ACHN (cell line): ENCODE results near the gene MBNL3.

Experiments used
- DNase-seq: peaks from one replicate; pipeline ENCODE4 v3.0.0-alpha.2; 2015
- in situ Hi-C: cut with HindIII; loops from 2 replicates; pipeline ENCODE4 v1.10.0; 2017; ENCODE audit warnings: low sequenced_read_pairs, low pct_ligation_motif_present, low pct_unique_long_range_greater_than_20kb

The MBNL3 gene, protein sequence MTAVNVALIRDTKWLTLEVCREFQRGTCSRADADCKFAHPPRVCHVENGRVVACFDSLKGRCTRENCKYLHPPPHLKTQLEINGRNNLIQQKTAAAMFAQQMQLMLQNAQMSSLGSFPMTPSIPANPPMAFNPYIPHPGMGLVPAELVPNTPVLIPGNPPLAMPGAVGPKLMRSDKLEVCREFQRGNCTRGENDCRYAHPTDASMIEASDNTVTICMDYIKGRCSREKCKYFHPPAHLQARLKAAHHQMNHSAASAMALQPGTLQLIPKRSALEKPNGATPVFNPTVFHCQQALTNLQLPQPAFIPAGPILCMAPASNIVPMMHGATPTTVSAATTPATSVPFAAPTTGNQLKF

DNA sequence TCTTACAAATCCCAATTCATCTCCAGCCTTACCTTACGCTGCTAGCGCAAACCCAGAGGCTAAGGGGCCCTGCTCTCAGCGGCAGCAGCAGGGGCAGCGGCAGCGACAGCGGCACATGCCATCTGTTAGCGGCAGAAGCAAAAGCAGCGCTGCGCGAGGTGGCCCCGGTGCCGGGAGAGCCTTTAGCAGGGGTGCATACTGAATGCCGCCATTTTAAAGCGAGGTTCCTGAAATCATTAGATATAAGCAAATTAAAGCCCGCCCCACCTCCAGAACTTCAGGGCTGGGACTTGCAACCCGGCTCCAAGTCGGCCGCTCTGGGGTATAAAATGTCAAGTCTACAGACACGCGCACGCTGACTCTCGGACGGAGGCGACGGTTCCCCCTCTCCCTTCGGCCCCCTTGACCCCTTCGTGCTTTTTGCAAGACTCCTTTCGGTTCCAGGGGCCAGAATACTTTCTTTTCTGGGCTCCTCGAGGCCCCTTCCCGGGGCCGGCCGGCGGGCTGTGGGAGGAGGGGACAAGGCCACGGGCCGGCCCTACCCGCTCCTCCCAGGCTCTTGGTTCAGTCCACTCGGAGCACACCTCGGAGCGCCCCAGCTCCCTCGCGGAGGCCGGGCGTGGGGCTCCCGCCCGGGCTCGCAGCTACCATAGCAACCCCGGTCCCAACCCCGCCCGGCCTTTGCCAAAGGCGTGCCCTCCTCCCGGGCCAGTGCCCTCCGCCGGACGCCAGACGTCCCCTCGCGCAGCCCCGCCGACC lies at the start of gene MBNL3:
Gene MBNL3 (minus strand): TSS at position 220 of the 759 bp plus-strand sequence. CDS start 49,427 bp downstream, outside the sequence.
- in situ Hi-C loops = no loop called here
- DNase-seq = peak; percentile 48

DNA sequence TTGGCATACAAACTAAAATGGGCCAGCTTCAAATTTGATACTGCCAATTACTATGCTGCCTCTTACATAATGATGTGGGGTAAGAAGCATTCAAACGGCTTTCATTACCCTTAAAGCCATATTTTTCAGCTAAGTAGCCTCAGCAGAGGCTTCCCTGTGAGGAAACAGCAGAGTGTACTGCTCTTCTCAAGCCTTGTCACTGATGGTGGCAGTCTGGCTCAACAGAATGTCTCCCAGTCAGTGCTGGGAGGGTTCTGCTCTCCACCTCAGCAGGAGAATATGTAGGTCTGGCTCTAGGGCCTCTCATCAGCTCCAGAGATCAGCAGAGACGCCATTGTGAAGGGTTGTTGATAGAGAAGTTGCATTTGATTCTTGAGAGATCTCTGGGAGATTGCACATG lies 44.6 kb upstream of the MBNL3 start:
- in situ Hi-C loops = no loop called here
- DNase-seq = no peak

DNA sequence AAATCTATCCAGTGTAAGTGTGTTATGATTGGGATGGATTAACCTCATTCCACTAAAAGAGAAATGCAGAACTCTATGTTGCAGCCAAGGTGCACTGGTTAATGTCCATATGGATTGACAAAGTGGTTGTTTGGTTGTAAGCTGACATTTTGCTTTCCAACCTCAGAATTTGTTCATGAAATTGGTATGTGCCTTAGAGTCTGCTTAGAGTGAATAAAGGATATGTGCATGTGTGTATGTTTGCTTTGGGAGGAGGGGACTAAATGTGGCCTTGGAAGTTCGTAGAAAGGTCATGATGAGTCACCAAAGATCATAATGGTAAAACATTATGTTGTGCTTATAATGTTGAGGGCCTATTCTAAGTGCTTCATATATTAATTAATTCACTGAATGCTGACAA lies 44.1 kb upstream of the MBNL3 start:
- DNase-seq = no peak
- in situ Hi-C loops = no loop called here

DNA sequence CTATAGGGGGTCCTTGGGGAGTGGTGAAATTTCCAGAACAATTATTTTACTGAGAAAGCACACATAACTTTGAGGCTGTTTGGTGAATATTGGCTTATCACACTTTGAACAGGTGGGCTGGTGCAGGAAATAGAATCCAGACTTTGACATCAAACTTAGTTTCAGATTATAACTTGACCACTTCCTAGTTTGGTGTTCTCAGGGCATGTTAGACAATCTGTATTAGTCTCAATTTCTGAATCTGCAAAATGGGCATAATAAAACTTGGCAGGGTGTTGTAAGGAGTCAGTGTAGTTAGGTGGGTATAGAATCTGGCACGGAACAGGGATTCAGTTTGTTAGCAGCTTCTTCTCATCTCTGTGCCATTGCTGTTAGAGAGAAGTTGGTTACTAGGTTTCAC lies 43.3 kb upstream of the MBNL3 start:
- in situ Hi-C loops = no loop called here
- no peak for DNase-seq

DNA sequence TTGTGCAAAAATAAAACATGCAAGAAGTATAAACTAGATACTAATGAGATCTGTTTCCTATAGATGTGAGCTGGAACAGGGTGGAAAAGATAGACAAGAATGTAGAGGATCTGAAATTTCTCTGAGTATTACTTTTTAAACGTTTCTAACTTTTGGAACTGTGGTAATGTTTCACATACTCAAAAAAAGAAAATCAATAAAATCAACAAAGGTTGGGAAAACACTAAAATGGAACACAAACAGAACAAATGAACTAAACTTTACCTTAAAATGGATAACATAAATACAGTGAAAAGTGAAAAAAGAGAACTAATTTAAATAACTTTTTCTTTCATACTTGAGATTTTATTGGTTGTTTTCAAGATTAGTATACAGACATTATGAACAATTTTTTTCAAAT lies 32.0 kb upstream of the MBNL3 start:
- DNase-seq = no peak
- in situ Hi-C loops = no loop called here

DNA sequence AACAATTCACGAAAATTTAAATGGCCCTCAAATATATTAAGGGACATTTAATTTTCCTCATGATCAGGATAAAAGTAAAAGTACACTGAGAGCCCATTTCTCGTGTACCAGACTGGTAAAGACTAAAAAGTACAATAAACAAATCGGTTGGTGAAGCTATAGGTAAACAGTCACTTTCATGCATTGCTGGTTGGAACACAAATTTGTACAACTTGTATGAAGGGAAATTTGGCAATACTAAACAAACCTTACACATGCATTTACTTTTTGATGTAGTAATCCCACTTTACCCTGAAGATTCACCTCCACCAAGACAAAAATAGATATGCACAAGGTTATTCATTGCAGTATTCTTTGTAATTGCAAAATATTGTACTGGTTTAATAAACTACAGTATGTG lies 31.4 kb upstream of the MBNL3 start:
- in situ Hi-C loops = no loop called here
- DNase-seq = no peak

DNA sequence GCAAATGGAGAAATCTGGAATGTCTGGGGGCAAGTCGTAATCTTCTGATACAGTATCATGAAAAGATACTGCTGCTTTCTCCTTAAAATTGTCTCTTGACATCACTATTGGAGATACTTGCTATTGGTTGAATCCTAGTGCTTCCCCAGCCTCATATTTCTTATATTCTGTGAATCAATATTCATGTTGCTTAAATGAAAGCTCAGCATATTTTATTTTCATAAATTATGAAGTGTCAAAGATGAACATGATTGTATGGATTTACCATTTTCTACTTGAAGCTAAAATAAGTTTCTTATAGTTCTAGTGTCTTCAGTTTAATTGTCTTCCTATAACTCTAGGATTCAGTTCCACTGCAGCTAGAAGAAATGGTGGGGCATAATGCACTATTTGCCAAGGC lies 29.6 kb upstream of the MBNL3 start:
- in situ Hi-C loops = no loop called here
- DNase-seq = no peak

DNA sequence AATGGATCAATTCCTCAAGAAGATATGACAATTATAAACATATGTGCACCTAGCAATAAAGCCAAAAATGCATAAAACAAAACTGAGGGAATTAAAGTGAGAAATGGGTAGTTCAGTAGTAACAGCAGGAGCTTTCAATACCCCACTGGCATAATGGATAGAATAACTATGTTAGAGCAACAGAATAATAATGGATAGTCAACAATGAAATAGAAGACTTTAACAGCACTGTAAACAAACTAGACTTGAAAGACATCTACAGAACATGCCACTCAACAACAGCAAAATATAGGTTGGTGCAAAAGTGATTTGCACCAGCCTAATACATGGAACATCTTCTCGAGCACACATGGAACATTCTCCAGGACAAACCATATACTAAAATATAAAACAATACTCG lies 20.0 kb upstream of the MBNL3 start:
- no peak for DNase-seq
- in situ Hi-C loops = no loop called here

DNA sequence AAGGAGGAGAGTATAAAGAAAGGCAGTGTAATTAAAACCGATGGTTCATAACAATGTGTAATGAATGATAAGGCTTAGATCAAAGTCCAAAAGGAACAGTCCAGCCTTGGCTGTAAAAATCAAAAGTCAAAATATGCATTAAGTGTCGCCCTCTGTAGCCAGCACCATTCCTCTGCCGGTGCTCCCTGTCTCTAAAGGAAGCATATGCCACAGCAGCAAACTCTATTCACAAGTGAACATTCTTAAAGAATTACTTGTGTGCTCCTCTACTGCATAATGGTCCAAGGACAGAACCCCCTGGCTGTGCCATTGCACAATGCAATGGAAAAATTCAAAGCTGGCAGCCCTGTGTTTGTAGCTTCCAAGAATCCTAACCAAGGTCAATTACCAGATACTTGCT lies 16.3 kb upstream of the MBNL3 start:
- in situ Hi-C loops = no loop called here
- DNase-seq = no peak

DNA sequence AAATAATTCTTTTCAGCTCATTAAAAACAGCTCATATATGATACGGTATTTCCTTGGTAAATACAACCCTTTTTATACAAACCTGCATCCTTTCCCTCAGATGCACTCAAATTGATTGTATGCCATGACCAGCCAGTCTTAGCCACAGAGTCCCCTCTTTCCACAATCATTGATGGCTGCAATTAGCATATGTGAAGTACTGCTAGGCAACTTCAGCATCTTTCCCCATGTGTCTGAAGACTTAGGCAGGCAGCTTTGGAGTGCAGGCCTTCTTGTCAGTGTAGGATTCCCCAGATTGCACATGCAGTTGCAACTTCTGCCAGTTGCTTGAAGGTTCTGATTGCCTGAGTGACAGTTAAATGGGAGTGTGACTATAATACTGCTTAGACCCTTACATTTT lies 15.6 kb upstream of the MBNL3 start:
- in situ Hi-C loops = no loop called here
- no peak for DNase-seq

DNA sequence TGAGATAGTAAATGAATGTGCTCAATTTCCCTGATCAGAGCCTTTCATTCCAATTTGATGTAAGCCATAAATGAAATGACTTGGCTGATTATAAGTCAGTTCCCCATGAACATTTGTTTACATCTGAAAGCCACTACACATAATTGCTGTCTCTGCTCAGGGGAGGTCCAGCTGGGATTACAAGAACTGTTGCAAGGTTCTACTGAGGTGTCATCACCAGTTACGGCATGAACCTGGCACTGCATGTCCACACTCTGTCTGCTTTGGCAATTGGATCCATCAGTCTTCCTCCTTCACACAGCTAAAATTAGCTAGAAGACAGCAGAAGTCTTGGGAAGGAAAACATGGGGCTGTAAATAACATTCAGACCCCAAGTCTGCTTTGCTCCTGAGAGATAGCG lies 12.8 kb upstream of the MBNL3 start:
- in situ Hi-C loops = no loop called here
- no peak for DNase-seq

DNA sequence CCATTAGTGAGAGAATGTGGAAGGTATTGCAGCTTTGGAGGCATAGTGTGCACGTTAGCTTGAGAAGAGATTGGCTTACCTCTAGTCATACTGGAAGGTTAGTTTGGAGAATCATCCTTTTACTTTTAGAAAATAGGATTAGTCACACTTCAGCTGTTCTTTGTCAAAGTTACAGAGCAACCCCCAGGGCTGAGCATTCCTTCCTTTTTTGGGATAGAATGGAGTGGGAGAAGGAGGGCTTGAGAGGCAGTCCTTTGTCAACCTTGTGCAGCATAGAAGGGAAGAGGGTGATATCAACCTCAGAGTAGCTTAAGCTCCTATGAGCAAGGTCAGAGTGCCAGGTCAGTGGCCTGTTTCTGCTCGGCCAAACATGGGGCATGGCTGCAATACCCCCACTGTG lies 8.6 kb upstream of the MBNL3 start:
- in situ Hi-C loops = no loop called here
- DNase-seq = no peak

DNA sequence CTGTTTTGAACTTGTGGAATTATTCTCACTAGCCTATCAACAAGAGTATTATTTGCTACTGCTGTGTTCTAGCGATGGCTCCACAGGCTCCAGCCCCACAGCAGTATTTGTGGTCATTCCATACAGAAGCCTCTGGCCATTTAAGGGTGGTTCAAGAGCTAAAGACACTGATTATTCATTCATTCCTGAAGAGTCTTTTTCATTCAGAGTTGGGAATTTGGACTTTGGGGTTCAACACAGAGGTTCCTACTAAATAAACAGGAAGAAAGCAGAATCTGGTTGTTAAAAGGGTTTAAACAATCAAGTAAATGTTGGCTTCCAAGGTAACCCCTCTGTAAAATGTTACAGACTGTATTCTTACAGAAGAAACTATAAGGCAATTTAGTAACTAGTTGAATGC lies 4.3 kb upstream of the MBNL3 start:
- in situ Hi-C loops = no loop called here
- no peak for DNase-seq

DNA sequence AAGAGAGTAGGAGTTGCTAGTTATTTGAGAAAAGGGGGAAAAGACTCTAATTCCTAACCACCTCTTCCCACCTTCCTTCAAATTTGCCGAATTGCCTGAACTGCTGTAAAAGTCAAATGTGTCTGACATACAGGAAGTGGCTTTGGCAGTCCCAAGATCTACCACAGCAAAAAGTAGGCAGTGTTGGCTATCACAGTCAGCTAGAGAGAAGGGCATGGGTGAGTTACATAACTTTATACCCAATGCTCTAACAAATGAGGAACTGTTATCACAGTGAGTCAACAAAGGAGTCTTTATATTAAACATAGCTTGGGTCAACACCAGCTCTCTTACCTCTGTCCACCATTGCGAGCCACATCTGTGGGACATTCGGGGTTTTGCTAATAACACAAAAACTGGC lies 2.4 kb upstream of the MBNL3 start:
- peak; percentile 18 for DNase-seq
- in situ Hi-C loops = no loop called here

DNA sequence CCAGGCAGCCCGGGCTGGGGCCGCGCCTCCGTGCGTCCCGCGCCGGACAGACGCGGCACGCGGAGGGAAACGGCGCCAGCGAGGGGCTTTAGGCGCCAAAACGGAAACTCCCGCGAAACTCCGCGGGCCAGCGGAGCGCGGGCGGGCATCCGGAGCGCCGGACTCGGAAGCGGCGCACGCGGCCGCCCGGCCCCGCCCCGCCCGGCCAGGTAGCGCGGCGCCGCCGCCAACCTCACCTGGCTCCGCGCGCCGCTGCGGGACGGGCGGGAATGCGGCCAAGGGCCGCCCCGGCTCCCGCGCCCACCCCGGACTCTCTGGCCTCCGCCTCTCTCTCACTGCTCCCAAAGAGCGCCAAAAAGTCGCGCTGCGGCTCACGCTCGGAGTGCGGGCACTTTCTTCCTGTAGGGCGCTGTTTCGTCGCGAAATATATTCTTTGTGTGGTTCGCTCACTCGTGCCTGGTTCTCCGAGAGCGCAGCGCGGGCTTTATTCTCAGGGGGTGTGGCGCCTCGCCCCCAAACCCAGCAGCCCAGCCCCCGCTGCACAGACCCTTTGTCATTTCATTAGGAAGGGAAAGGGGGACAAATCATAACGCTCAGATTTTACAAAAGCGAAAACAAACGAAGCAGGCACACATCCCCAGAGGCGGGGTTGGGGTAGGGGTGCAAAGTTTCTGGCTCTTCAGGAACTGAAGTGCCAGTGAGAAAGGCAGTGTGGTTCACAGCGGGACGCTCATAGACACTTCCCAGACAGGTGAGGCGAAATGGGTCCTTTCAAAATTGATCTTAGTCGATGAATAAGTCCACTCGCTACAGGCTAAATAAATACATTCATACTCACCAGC lies 961 bp upstream of the MBNL3 start:
- peak; percentile 28 for DNase-seq
- in situ Hi-C loops = no loop called here

DNA sequence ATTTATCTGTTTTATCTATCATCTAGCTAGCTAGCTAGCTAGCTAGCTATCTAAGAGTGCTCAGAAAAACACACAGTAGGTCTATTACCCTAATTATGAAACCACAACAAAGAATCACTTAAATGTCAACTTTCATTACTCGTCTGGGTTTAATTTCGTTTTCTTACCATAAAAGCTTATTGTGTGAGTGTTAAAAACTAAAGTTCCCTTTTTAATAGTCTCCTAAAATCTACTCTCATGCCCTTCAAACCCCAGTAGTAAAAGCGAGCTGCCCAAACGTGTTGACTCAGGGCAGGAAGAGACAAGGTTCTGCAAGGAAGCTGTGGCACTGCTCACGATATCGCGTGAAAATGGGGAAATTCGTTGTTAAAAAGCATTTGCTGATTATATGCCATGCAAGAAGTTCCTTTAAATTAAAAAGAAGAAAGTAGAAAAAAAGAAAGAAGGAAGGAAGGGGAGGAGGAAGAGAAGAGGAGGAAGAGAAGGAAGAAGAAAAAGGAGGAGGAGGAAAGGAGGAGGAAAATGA lies 595 bp downstream of the MBNL3 start:
- DNase-seq = peak; percentile 47
- in situ Hi-C loops = no loop called here

DNA sequence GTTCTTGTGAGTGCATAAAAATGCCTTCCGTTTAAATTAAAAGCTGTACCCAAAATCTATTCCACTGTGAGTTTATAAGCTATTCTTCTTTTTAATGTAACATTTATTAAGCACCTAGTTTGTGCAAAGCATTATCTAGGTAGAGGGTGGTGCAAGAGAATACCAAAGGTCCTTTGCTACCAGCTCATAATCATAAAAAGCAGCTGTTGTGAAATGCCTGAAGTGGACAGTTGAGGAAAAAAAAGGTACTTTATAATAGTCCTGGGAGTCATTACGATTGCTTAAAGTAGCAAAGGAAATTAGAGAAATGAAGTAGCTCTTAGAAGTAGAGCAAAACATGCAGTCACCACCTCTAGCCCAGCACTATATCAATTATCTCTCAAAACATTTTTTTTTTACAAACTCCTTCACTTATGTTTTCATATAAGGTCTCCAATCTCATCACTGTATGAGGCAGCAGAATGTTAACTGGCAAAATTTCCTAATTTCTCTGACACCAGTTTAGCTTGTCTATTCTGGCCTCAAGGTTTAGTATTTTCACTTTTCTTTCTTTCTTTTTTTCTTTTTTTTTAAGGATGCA lies 2.1 kb downstream of the MBNL3 start:
- in situ Hi-C loops = no loop called here
- DNase-seq = no peak

DNA sequence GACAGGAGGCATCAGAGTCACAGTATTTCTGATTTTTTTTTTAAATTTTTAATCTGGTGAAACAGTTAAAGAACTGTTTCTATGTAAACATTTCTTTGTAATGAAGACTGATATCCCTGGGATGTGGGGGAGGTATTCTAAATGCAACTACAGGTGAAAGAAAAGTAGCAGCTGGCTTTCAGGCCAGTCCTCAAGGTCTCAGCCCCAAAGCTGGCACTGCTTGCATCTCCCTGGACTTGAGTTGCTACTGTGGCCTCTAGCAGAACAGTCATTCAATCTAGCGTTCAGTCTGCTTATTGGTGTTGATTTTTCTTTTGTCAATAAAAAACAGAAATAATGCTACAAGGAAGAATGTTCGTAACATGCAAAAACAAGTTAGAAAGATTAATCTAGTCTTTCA lies 4.9 kb downstream of the MBNL3 start:
- no peak for DNase-seq
- in situ Hi-C loops = no loop called here

DNA sequence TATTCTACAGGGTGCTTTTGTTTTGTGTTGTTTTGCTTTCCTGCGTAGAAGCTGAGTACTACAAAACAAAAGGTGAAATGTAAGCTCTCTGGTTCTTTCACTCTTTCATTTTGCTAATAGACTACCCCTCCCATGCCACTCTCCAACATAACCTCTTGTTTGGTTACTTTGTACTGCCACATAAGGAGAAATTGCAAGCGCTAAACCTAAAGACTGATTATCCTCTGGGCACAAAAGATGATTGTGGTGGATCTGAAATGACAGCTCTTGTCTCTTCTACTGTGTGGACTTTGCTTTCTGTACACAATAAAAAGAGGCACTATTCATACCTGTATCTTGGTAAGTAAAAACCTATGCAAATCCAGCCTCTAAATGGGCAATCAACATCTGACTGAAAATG lies 5.3 kb downstream of the MBNL3 start:
- in situ Hi-C loops = no loop called here
- DNase-seq = no peak
